Fibroblast of skin of left biceps (primary cell): ENCODE measurements around the gene CES4A.
"Not testable (repeated sequence)": the region's sequence is repeated elsewhere in the genome, so short reads cannot be mapped to it uniquely, and the experiment has no call there.

Source experiments
- DNase-seq, 2 experiments: peaks; one replicate each; pipeline ENCODE4 v3.0.0-alpha.2; 2013; ENCODE audit warnings: low read depth in 2 of 2

The CES4A gene

GRCh38 chr16:66988197-66988788, at the start of gene CES4A:
Gene CES4A (plus strand): TSS chr16:66988589. CDS start chr16:66988773, 184 bp downstream.
- DNase-seq, result no peak

DNA sequence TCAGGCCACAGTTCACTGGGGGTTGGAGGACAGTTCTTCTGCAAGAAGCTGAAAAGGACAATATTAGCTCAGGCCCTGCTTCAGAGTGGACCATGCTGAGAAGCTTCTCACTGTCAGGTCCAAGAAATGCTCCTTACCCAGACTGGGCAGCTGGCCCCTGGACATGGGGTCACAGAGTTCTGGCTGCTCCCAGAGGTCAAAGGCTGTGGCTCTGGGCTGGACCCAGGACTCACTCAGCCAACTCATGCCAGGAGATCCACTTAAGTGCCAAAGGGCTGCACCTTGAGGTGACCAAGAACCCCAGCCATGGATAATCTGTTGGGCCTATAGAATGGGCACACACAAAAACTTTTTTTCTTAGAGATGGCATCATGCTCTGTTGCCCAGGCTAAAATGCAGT, 49.0 kb upstream of the CES4A start:
- no peak for DNase-seq

- DNase-seq, result no peak
These were observed 48.2 kb upstream of the CES4A start for GRCh38 chr16:66940236-66940635.

DNA sequence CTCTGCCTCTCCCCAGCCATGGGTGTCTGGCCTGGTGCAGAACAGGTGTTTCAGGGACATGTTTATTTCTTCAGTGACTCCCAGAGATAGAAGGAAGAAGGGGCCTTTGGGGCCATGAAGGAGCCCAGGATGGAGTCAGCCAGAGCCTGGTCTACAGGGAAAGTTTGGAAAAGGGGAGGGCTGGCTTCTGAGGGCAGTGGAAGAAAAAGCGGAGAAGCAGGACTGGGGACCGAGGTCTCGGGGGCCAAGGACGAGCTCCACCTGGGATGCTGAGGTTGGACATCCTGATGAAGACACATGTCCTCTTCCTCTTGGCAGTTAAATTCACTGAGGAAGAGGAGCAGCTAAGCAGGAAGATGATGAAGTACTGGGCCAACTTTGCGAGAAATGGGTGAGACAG, 45.4 kb upstream of the CES4A start:
- no peak for DNase-seq

- DNase-seq, result no peak
These were observed 44.8 kb upstream of the CES4A start for GRCh38 chr16:66943426-66944053.

GRCh38 chr16:66944054-66944441, 44.3 kb upstream of the CES4A start:
- DNase-seq, result no peak

- not testable (repeated sequence) for DNase-seq
These were observed 43.4 kb upstream of the CES4A start for GRCh38 chr16:66944971-66945370.

DNA sequence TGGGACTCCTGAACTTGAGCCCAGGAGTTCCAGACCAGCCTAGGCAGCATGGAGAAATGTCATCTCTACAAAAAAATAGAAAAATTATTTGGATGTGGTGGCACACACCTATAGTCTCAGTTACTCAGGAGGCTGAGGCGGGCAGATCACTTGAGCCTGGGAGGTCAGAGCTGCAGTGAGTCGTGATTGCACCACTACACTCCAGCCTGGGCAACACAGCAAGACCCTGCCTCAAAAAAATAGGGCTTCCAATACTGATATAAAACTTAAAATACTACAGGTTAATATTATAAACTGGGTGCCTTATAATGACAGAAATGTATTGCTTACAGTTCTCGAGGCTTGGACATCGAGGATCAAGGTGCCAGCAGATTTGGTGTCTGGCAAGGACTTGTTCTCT, 42.5 kb upstream of the CES4A start:
- no peak for DNase-seq

GRCh38 chr16:66946541-66946940, 41.8 kb upstream of the CES4A start:
- DNase-seq, result no peak

GRCh38 chr16:66946974-66947301, 41.5 kb upstream of the CES4A start:
- DNase-seq, result no peak

- peak; percentile 44 to 52 for DNase-seq
These were observed 40.9 kb upstream of the CES4A start for GRCh38 chr16:66947302-66948065.

DNA sequence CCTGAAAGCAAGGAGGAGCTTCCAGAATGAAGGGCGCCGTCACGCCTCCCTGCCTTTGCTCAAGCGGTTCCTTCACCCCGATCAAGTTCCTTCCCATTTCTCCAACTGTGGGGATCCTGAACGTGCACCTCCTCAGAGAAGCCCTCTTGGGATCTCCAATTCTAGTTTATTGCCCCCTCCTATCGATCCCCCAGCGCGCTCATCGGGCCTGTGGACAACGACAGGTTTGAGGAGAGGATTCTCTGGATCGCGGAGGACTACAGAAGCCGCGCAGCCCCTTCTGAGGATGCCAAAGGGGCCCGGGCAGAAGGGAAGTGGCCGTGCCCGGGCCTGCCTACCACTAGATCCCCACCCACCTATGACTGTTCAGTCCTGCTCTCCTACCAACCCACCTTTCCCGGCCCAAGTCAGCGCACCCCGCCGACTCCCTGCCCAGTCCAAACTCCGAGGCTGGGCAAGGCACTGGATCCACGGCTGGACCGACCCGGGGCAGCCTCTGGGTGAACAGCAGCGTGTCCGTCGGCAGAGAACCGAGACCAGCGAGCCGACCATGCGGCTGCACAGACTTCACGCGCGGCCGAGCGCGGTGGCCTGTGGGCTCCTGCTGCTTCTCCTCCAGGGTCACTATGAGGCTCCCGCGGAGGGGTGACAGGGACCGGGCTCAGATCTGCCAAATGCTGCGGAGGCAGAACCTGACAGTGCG, 40.1 kb upstream of the CES4A start:
- no peak for DNase-seq

DNA sequence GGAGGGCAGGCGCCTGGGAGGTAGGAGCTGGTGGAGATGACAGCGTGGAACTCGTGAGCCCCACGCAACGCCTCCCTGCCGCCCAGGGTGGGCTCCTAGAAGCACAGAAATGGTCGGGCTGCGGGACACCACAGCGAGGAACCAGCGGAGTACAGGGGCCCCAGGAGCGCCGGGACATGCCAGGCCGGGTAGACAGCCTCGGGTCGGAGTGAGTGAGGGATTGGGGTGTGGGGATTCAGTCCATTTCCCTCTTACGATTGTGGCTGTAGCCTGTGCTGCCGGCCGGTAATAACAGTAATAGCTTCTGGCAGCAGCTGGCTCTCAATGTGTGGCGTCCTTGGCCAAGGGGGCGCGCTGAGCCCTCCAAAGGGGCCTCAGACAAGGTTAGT, 39.6 kb upstream of the CES4A start:
- no peak for DNase-seq

GRCh38 chr16:66949472-66949871, 38.9 kb upstream of the CES4A start:
- DNase-seq, result no peak

DNA sequence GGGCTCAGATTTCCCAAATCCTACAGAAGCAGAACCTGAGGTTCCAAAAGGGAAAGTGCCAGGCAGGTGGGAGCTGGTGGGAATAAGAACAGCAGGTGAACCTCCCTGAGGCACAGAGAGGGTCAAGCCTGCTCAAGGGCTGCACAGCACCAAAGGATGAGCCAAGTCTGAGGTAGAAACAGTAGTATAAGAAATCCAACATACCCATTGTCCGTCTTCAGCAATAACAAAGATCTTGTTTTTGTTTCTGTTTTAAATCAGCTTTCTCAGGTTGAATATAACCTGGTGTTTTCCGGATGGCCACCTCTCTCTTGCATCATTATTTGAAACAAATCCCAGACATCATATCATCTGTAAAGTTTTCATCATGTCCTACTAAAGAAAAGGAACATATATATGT, 38.0 kb upstream of the CES4A start:
- DNase-seq, result no peak

- DNase-seq, result no peak
These were observed 37.2 kb upstream of the CES4A start for GRCh38 chr16:66950971-66951790.

DNA sequence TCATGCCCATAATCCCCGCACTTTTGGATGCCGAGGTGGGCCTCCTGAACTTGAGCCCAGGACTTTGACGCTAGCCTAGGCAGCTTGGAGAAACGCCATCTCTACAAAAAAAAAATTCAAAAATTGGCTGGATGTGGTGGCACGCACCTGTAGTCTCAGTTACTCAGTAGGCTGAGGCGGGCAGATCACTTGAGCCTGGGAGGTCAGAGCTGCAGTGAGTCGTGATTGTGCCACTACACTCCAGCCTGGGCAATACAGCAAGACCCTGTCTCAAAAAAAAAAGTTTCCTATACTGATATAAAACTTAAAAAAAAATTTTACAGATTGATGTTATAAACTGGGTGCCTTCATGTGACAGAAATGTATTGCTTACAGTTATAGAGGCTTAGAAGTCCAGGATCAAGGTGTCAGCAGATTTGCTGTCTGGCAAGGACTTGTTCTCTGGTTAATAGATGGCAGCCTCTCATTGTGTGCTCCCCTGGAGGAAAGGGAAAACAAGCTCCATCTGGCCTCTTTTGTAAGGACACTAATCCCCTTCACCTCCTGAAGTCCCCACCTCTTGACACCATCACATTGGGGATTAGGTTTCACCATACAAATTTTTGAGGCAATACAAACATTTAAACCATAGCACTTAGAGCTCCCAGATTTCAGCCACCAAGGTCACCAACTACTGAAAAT, 35.8 kb upstream of the CES4A start:
- no peak for DNase-seq

DNA sequence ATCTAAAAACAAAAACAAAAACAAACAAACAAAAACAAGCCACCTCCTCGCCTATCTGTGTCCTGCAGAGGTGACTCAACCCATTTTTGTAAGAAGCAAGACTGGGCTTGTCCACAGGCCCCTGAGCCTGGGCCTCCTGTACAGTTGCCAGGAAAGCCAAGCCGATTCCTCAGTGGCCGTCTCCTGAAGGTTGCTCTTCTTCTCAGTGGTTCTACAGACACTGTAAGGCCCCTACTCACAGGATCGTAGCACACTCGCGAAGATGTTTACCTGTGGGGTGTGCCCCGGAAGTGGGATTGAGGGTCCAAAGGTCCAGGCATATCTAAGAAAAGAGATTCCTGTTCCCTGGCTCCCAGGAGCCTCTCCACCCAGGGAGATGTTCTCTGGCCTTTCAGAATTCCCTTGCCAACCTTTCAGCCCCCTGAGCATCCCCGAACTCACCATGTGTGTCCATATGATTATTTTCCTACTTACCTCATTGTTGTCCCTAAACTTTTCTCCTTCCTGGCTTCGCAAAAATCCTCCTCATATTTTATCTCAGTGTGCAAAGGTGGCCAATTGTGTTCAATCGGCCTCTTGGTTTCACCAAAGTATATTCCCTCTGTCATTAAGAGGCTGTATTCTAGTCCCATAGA, 34.8 kb upstream of the CES4A start:
- DNase-seq, result no peak

DNA sequence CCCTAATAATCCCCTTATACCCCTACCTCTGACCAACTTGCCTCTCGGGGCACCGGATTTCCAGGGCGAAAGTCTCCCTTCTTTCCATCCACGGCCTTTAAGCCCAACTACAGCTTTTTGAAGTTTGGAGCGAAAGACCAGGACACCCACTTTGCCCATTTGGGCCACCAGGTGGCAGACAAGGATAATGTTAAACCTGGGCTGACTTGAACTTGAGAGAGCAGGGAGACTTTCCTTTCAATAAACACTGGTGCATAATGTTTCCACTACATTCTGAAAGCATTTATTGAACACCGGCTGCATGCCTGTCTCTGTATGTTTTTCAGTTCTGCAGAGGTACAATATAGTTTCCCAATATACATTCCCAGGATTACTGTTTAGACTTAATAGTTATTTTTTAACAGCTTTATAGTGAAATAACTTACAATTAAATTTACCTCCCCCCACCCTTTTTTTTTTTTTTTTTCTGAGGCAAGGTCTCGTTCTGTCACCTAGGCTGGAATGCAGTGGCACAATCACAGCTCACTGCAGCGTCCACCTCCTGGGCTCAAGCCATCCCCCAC, 34.2 kb upstream of the CES4A start:
- peak; percentile 15 to 29 for DNase-seq

DNA sequence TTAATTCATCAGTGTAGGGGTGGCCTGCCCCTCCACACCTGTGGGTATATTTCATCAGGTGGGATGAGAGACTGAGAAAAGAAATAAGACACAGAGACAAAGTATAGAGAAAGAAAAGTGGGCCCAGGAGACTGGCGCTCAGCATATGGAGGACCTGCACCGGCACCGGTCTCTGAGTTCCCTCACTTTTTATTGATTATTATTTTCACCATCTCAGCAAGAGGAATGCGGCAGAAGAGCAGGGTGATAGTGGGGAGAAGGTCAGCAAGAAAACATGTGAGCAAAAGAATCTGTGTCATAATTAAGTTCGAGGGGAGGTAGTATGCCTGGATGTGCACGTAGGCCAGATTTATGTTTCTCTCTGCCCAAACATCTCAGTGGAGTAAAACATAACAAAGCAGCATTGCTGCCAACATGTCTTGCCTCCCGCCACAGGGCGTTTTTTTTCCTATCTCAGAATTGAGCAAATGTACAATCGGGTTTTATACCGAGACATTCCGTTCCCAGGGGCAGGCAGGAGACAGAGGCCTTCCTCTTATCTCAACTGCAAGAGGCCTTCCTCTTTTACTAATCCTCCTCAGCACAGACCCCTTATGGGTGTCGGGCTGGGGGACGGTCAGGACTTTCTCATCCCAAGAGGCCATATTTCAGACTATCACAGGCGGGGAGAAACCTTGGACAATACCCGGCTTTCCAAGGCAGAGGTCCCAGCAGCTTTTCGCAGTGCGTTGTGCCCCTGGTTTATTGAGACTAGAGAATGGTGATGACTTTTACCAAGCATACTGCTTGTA, 32.8 kb upstream of the CES4A start:
- DNase-seq, result not testable (repeated sequence)
